BJ (cell line): ENCODE measurements around the gene MBTD1. TPM values are rescaled to one million over a fixed set of nuclear protein-coding genes. Genes with fewer than 3 reads are reported as not detected.

Experiments
- CTCF ChIA-PET: fragments of 350-600 bp; formaldehyde crosslinking; extraction: SDS; loops from one replicate; lab custom pipeline; 2021; ENCODE audit warnings: antibody characterized with exemption, inconsistent platforms; lab: Yijun Ruan, JAX
- POLR2A ChIA-PET: fragments of 300-600 bp; sonication (Branson Sonifier 250); formaldehyde crosslinking; extraction: SDS; loops from one replicate; lab custom pipeline; 2021; ENCODE audit warnings: antibody characterized with exemption; lab: Charles Lee
- DNase-seq: peaks from one replicate; pipeline ENCODE4 v3.0.0-alpha.2; 2011; ENCODE audit warnings: low read depth
- H3K27me3 ChIP-seq: 2 replicates; pipeline ENCODE4 v1.6.0; 2011; ENCODE audit warnings: low read length; ENCODE audit not compliant: control insufficient read depth, insufficient read depth
- H3K36me3 ChIP-seq: 2 replicates; pipeline ENCODE4 v1.5.1; 2011; ENCODE audit warnings: low read length; ENCODE audit not compliant: control insufficient read depth, insufficient read depth
- H3K4me3 ChIP-seq: 2 replicates; pipeline ENCODE4 v1.5.1; 2011; ENCODE audit warnings: low read depth, mild to moderate bottlenecking, control low read depth, low read length
- polyA plus RNA-seq: library from polyadenylated mRNA; depleted of rRNA; stranded (reverse); fragments of >200 nt; gene quantifications from 2 replicates; pipeline ENCODE4 v1.2.3, GENCODE V29; 2011
- TF ChIP-seq, protein P1 (sequence below): IDR thresholded peaks from 2 replicates; pipeline ENCODE4 v1.5.1; 2011; ENCODE audit warnings: low read depth, mild to moderate bottlenecking, control low read depth, inconsistent platforms, low read length, moderate library complexity; ENCODE audit not compliant: insufficient read depth

The MBTD1 gene
- polyA plus RNA-seq, 1 experiment: 2.8 TPM

- ChIA-PET CTCF (interaction anchor here (1.2 to 1.7 kb wide), 2 partner anchors 10 to 13 kb away, joined by 3 to 6 read pairs; no protein-coding TSS in a partner anchor), POLR2A (no interaction called here)
- no peak for DNase-seq
- TF ChIP-seq, protein P1, sequence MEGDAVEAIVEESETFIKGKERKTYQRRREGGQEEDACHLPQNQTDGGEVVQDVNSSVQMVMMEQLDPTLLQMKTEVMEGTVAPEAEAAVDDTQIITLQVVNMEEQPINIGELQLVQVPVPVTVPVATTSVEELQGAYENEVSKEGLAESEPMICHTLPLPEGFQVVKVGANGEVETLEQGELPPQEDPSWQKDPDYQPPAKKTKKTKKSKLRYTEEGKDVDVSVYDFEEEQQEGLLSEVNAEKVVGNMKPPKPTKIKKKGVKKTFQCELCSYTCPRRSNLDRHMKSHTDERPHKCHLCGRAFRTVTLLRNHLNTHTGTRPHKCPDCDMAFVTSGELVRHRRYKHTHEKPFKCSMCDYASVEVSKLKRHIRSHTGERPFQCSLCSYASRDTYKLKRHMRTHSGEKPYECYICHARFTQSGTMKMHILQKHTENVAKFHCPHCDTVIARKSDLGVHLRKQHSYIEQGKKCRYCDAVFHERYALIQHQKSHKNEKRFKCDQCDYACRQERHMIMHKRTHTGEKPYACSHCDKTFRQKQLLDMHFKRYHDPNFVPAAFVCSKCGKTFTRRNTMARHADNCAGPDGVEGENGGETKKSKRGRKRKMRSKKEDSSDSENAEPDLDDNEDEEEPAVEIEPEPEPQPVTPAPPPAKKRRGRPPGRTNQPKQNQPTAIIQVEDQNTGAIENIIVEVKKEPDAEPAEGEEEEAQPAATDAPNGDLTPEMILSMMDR: no peak
- Histone ChIP-seq H3K36me3 (peaks cover 7% of the 10 kb centered on the region), H3K4me3 (no peak overlapping the region), H3K27me3 (no peaks in the 10 kb centered on the region)
These were observed 29.9 kb upstream of the MBTD1 start for GRCh38 chr17:51289696-51290111.

- CTCF ChIA-PET: interaction anchor here (0.9 kb wide), 1 partner anchor 10 kb away, joined by 3 read pairs; no protein-coding TSS in a partner anchor
- Histone ChIP-seq H3K36me3 (peaks cover 7% of the 10 kb centered on the region), H3K4me3 (no peak overlapping the region), H3K27me3 (no peaks in the 10 kb centered on the region)
- no peak for DNase-seq
- POLR2A ChIA-PET: no interaction called here
- TF ChIP-seq, protein P1: no peak
These were observed 27.6 kb upstream of the MBTD1 start for GRCh38 chr17:51287412-51287811.

- ChIA-PET CTCF (interaction anchor here (1.9 kb wide), 1 partner anchor 19 kb away, joined by 10 read pairs; no protein-coding TSS in a partner anchor), POLR2A (no interaction called here)
- Histone ChIP-seq H3K4me3 (no peak overlapping the region), H3K27me3 (no peaks in the 10 kb centered on the region), H3K36me3 (peaks cover 7% of the 10 kb centered on the region)
- DNase-seq: no peak
- TF ChIP-seq, protein P1: no peak
These were observed 19.3 kb upstream of the MBTD1 start for GRCh38 chr17:51279183-51279582.

- CTCF ChIA-PET: interaction anchor here (1.3 to 1.6 kb wide), 2 partner anchors 13 to 23 kb away, joined by 3 to 4 read pairs; no protein-coding TSS in a partner anchor
- H3K36me3 ChIP-seq: peaks cover 6% of the 10 kb centered on the region
- peak; percentile 81 for DNase-seq
- POLR2A ChIA-PET: interaction anchor here (0.6 kb wide), 1 partner anchor 48 kb away, joined by 3 read pairs; no protein-coding TSS in a partner anchor
- H3K27me3 ChIP-seq: no peaks in the 10 kb centered on the region
- H3K4me3 ChIP-seq: no peak overlapping the region
- TF ChIP-seq, protein P1: no peak
These were observed 15.5 kb upstream of the MBTD1 start for GRCh38 chr17:51275381-51275780.

- Histone ChIP-seq H3K4me3 (no peak overlapping the region), H3K36me3 (peaks cover 4% of the 10 kb centered on the region; the same call in 1 of the 2 replicates), H3K27me3 (no peaks in the 10 kb centered on the region)
- TF ChIP-seq, protein P1: no peak
- no peak for DNase-seq
- POLR2A ChIA-PET: no interaction called here
- CTCF ChIA-PET: interaction anchor here (1.1 kb wide), 1 partner anchor 18 kb away, joined by 3 read pairs; no protein-coding TSS in a partner anchor
These were observed 13.0 kb upstream of the MBTD1 start for GRCh38 chr17:51272812-51273211.
